ENCODE measurements around the gene ZNF775.

The ZNF775 gene

DNA sequence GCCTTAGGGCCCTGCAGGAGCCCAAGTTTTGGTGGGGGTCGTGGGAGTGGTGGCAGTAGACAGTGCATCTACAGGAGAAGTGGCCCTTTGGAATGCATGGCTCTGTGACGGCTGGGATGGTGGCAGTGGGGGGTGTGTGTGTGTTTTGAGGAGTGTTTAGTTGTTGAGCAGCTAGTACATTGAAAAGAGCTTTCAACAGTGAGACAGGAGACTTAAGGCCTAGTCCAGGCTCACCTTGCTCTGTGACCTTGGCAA lies 27.1 kb downstream of the ZNF775 start:
- ChIA-PET POLR2A (interaction anchor here (0.9 to 2.9 kb wide), 5 partner anchors 17 to 97 kb away, joined by 3 to 15 read pairs (median 5); partner anchors contain the start of genes ACTR3C, LRRC61 and REPIN1), CTCF (interaction anchor here (2.3 kb wide), 1 partner anchor 12 kb away, joined by 7 read pairs; no protein-coding TSS in a partner anchor)
- TF ChIP-seq L3MBTL2 (conservative IDR thresholded peaks at IDR 0.05) (no peak), LEF1 (IDR thresholded peaks at IDR 0.05; ENCODE audit: borderline replicate concordance) (no peak), ARNT (IDR thresholded peaks at IDR 0.05) (no peak), FOXK2 (IDR thresholded peaks at IDR 0.05) (no peak), SP1 (IDR thresholded peaks at IDR 0.05) (no peak), CTBP1 (IDR thresholded peaks at IDR 0.05; ENCODE audit: borderline replicate concordance) (no peak), NFRKB (IDR thresholded peaks at IDR 0.05) (no peak), BHLHE40 (IDR thresholded peaks at IDR 0.05; ENCODE audit: borderline replicate concordance) (no peak), TARDBP (IDR thresholded peaks at IDR 0.05) (no peak), SUZ12 (IDR thresholded peaks at IDR 0.05) (no peak), FOXM1 (IDR thresholded peaks at IDR 0.05; ENCODE audit: borderline replicate concordance) (no peak), FOXA1 (IDR thresholded peaks at IDR 0.05) (no peak), HDGF (IDR thresholded peaks at IDR 0.05; ENCODE audit: borderline replicate concordance) (no peak), ZNF384 (IDR thresholded peaks at IDR 0.05) (no peak)
- DNase-seq (ENCODE audit: extremely low spot score), result no peak

DNA sequence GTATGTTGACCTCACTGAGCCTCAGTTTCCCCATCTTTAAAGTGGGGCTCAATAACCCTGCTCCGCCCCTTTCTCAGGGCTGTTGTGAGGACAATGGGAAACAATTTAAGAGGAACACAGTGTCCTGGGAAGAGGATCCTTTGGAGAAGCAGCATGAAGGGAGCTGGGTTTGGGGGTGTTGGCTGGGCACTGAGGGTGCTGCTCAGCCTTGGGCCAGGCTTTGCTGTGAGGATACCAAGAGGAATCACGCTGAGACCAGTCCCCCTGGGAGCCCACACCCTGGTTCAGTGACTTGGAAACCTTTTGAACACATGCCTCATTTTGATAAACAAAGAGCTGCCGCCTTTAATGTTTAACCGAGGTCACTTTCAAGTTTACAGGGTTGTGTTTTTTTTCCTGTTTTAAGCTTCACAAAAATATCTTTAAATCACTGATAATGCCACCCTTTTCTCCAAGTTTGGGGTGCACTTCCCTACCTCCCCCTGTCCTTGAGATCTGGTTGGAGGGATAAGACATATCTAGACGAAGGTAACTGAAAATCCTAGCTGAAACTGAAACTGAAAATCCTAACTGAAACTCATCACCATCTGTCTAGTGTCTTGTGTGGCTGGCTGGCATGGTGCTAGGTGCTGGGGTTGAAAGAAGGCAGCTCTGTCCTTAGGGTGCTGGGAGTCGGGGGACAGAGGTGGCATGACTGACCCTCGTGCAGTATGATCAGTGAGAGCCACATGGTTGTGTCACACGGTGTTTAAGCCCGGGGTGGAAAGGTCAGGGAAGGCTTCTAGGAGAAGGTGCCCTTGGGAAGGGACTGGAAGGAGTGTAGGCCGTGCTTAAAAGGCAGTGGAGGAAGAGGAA lies 27.7 kb downstream of the ZNF775 start:
- ChIA-PET POLR2A (interaction anchor here (0.8 to 2.9 kb wide), 6 partner anchors 11 to 98 kb away, joined by 3 to 15 read pairs (median 4); partner anchors contain the start of genes ACTR3C, LRRC61 and REPIN1), CTCF (interaction anchor here (1.0 to 2.3 kb wide), 3 partner anchors 11 to 121 kb away, joined by 3 to 7 read pairs (median 5); no protein-coding TSS in a partner anchor)
- TF ChIP-seq LEF1 (IDR thresholded peaks at IDR 0.05; ENCODE audit: borderline replicate concordance), result no peak
- DNase-seq (ENCODE audit: extremely low spot score), result no peak

DNA sequence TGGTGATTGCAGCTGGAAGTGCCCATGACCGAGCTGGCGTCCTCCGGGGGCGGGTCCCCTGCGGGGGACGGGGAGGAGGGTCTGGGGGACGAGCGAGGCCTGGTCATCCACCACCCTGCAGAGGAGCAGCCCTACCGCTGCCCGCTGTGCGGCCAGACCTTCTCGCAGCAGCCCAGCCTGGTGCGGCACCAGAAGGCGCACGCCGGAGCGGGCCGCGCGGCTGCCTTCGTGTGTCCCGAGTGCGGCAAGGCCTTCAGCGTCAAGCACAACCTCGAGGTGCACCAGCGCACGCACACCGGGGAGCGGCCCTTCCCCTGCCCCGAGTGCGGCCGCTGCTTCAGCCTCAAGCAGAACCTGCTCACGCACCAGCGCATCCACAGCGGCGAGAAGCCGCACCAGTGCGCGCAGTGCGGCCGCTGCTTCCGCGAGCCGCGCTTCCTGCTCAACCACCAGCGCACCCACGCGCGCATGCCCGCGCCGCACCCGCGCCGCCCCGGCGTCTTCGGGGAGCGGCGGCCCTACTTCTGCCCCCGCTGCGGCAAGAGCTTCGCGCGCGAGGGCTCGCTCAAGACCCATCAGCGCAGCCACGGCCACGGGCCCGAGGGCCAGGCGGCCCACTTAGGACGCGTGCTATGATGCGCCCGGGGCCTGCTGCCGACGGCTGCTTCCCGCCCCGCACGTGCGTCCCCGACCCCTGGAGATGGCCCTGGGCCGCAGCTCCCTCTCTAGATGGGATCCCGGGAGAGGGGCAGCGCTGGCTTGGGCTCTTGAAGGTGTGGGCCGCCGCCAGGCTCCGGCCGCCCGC lies 28.7 kb downstream of the ZNF775 start:
- POLR2A ChIA-PET, result interaction anchor here (2.9 kb wide), 1 partner anchor 39 kb away, joined by 15 read pairs; the partner anchor contains the start of gene REPIN1
- CTCF ChIA-PET, result interaction anchor here (1.0 to 1.4 kb wide), 2 partner anchors 14 to 122 kb away, joined by 3 to 5 read pairs; no protein-coding TSS in a partner anchor
- no peak for TF ChIP-seq FOXK2 (IDR thresholded peaks at IDR 0.05)
- TF ChIP-seq, protein P1, sequence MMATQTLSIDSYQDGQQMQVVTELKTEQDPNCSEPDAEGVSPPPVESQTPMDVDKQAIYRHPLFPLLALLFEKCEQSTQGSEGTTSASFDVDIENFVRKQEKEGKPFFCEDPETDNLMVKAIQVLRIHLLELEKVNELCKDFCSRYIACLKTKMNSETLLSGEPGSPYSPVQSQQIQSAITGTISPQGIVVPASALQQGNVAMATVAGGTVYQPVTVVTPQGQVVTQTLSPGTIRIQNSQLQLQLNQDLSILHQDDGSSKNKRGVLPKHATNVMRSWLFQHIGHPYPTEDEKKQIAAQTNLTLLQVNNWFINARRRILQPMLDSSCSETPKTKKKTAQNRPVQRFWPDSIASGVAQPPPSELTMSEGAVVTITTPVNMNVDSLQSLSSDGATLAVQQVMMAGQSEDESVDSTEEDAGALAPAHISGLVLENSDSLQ (IDR thresholded peaks at IDR 0.05), result no peak
- TF ChIP-seq BHLHE40 (IDR thresholded peaks at IDR 0.05; ENCODE audit: borderline replicate concordance), result no peak
- no peak for TF ChIP-seq ZNF384 (IDR thresholded peaks at IDR 0.05)
- TF ChIP-seq SUZ12 (IDR thresholded peaks at IDR 0.05), result no peak
- no peak for TF ChIP-seq NFRKB (IDR thresholded peaks at IDR 0.05)
- no peak for TF ChIP-seq SP1 (IDR thresholded peaks at IDR 0.05)
- no peak for TF ChIP-seq FOXA1 (IDR thresholded peaks at IDR 0.05)
- no peak for TF ChIP-seq L3MBTL2 (conservative IDR thresholded peaks at IDR 0.05)
- no peak for TF ChIP-seq HDGF (IDR thresholded peaks at IDR 0.05; ENCODE audit: borderline replicate concordance)
- no peak for TF ChIP-seq TARDBP (IDR thresholded peaks at IDR 0.05)
- no peak for TF ChIP-seq CTBP1 (IDR thresholded peaks at IDR 0.05; ENCODE audit: borderline replicate concordance)
- TF ChIP-seq LEF1 (IDR thresholded peaks at IDR 0.05; ENCODE audit: borderline replicate concordance), result no peak
- no peak for TF ChIP-seq ELF4 (IDR thresholded peaks at IDR 0.05)
- no peak for TF ChIP-seq ARNT (IDR thresholded peaks at IDR 0.05)
- TF ChIP-seq FOXM1 (IDR thresholded peaks at IDR 0.05; ENCODE audit: borderline replicate concordance), result no peak

DNA sequence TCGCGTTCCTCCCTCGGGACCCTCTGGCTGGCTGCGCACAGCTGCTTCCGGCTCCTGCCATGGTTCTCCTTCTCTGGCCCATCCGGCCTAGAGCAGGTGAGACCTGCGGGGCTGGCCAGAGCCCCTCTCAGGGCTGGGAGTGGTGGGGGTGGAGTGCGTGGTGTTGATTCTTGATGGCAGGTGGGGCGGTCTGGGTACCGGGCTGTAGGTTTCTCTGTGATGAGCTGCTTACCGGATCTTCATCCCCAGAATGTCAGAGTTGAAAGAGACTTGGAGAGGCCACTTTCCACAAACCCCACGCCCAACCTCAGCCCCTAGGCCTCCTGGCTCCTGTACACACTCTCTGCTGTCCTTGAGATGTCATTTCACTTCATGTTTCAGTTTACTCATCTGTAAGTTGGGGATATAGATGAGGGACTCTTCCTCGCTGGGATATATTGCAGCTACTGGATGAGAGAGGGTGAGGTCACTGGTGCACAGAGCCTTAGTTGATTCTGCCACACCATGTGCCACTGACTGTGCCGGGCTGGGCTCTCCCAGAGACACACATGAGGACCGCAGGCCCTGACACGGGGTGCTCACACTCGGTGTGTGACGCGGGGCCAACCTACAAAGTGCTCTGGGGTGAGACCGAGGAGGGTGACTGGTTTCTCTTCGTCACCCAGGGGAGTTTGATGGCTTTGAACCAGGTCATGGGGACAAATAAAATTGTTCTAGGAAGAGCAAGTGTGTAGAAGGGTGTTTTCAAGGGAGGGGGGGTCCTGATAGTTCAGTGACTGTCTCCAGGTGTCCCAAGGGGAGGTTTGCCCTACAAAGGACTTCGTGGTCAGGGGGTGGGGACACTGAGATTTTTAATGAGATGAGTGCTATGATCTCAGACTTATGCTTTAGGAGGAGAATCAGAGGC lies 29.5 kb downstream of the ZNF775 start:
- no peak for DNase-seq (ENCODE audit: extremely low spot score)
- TF ChIP-seq BHLHE40 (IDR thresholded peaks at IDR 0.05; ENCODE audit: borderline replicate concordance) (no peak), TARDBP (IDR thresholded peaks at IDR 0.05) (no peak), FOXM1 (IDR thresholded peaks at IDR 0.05; ENCODE audit: borderline replicate concordance) (no peak), FOXA1 (IDR thresholded peaks at IDR 0.05) (no peak), SUZ12 (IDR thresholded peaks at IDR 0.05) (no peak), CTBP1 (IDR thresholded peaks at IDR 0.05; ENCODE audit: borderline replicate concordance) (no peak), ARNT (IDR thresholded peaks at IDR 0.05) (no peak), L3MBTL2 (conservative IDR thresholded peaks at IDR 0.05) (no peak), SP1 (IDR thresholded peaks at IDR 0.05) (no peak), FOXK2 (IDR thresholded peaks at IDR 0.05) (no peak), HDGF (IDR thresholded peaks at IDR 0.05; ENCODE audit: borderline replicate concordance) (no peak), ELF4 (IDR thresholded peaks at IDR 0.05) (no peak), ZNF384 (IDR thresholded peaks at IDR 0.05) (no peak), NFRKB (IDR thresholded peaks at IDR 0.05) (no peak), LEF1 (IDR thresholded peaks at IDR 0.05; ENCODE audit: borderline replicate concordance) (no peak)
- TF ChIP-seq, protein P1 (IDR thresholded peaks at IDR 0.05), result no peak
- POLR2A ChIA-PET, result interaction anchor here (2.9 kb wide), 1 partner anchor 40 kb away, joined by 15 read pairs; the partner anchor contains the start of gene REPIN1
- CTCF ChIA-PET, result no interaction called here

More for the DNA sequence above, 28.7 kb downstream of the ZNF775 start:
- no peak for DNase-seq (ENCODE audit: extremely low spot score)
